Measurements from ENCODE around the gene IMMP2L. TPM values are rescaled to one million over a fixed set of nuclear protein-coding genes. Genes with fewer than 3 reads are reported as not detected.

Gene IMMP2L
- total and polyA plus RNA-seq, 4 experiments from 2014 or later = 23.5 to 32.2 (median 29.5) TPM

DNA sequence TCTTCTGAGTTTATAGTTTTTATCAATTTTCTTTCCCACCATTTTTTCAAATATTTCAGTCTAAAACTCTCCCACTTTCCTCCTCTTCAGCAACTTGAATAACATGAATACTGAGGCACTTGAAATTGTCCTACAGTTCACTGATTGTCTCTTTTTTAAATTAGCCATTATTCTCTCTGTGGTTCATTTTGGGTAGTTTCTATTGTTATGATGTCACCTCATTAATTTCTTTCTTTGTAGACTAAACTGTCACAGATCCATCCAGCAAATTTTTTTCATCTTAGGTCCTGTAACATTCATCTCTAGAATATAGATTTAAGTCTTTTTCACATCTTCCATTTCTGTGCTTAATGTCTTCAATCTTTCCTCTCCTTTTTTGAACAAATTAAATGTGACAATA lies 326.6 kb downstream of the IMMP2L start:
- no peak for DNase-seq
- no peak overlapping the region for H3K4me3 ChIP-seq (ENCODE audit: low read length in 2 of 2)
- POLR2A ChIA-PET (ENCODE audit: partially characterized antibody) = no interaction called here
- Mint-ChIP-seq H3K4me3 (no peak overlapping the region), H3K27ac (no peak overlapping the region), H3K36me3 (peaks cover 0 to 17% of the 10 kb centered on the region in 2 donors), H3K27me3 (no peaks in the 10 kb centered on the region), H3K4me1 (peaks cover 0 to 15% (median 12%) of the 10 kb centered on the region in 4 donors), H3K9me3 (peaks cover 0 to 3% (median 0%) of the 10 kb centered on the region in 8 donors)
- intact Hi-C loops (cut with micrococcal nuclease) = no loop called here
- CTCF ChIA-PET (ENCODE audit: partially characterized antibody) = no interaction called here
- no peak overlapping the region for H3K27ac ChIP-seq (ENCODE audit: low read depth, low read length)
- no peaks in the 10 kb centered on the region for H3K27me3 ChIP-seq (ENCODE audit: insufficient read depth, low read length)
- H3K4me1 ChIP-seq (ENCODE audit: insufficient read depth, low read length) = no peaks in the 10 kb centered on the region
- no peaks in the 10 kb centered on the region for H3K9me3 ChIP-seq (ENCODE audit: control insufficient read depth in 1 of 2, low read length in 2 of 2)
- H3K36me3 ChIP-seq (ENCODE audit: insufficient read depth, low read length) = no peaks in the 10 kb centered on the region

GRCh38 chr7:111232249-111233084 lies 329.8 kb downstream of the IMMP2L start:
- DNase-seq = no peak
- H3K4me1 Mint-ChIP-seq = peaks cover 0 to 5% (median 3%) of the 10 kb centered on the region in 4 donors

DNA sequence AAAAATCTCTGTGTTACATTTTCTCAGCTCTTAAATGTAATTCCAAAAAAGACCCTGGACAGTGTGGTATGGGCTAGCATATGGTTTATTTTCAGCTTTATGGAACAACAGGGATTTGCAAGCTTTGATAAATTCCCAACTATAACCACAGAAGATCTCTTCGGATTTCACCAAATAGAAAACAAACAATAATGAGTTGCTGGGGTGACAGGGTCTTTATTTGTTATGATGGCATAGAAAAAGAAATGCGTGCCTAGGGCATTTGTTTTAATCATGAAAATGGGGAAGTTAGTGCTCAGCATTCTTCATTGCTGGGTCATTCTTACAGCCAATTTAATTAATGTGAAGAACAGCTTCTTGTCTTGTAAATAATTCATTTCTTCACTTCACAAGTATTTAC lies 332.4 kb downstream of the IMMP2L start:
- intact Hi-C loops (cut with micrococcal nuclease) = no loop called here
- DNase-seq = no peak
- ChIA-PET POLR2A (ENCODE audit: partially characterized antibody) (no interaction called here), CTCF (ENCODE audit: partially characterized antibody) (no interaction called here)
- Mint-ChIP-seq H3K27me3 (no peaks in the 10 kb centered on the region), H3K36me3 (peaks cover 0 to 9% of the 10 kb centered on the region in 2 donors), H3K4me3 (no peak overlapping the region), H3K9me3 (no peaks in the 10 kb centered on the region), H3K4me1 (peaks cover 0 to 5% (median 2%) of the 10 kb centered on the region in 4 donors), H3K27ac (no peak overlapping the region)
- Histone ChIP-seq H3K9me3 (ENCODE audit: control insufficient read depth in 1 of 2, low read length in 2 of 2) (no peaks in the 10 kb centered on the region), H3K27ac (ENCODE audit: low read depth, low read length) (no peak overlapping the region), H3K36me3 (ENCODE audit: insufficient read depth, low read length) (no peaks in the 10 kb centered on the region), H3K4me1 (ENCODE audit: insufficient read depth, low read length) (no peaks in the 10 kb centered on the region), H3K4me3 (ENCODE audit: low read length in 2 of 2) (no peak overlapping the region), H3K27me3 (ENCODE audit: insufficient read depth, low read length) (no peaks in the 10 kb centered on the region)

More at GRCh38 chr7:111232249-111233084, 329.8 kb downstream of the IMMP2L start:
- Mint-ChIP-seq H3K27ac (no peak overlapping the region), H3K4me3 (no peak overlapping the region), H3K36me3 (peaks cover 0 to 26% of the 10 kb centered on the region in 2 donors), H3K9me3 (peaks cover 0 to 3% (median 0%) of the 10 kb centered on the region in 8 donors), H3K27me3 (no peaks in the 10 kb centered on the region)
- ChIA-PET POLR2A (ENCODE audit: partially characterized antibody) (no interaction called here), CTCF (ENCODE audit: partially characterized antibody) (no interaction called here)
- Histone ChIP-seq H3K9me3 (ENCODE audit: control insufficient read depth in 1 of 2, low read length in 2 of 2) (no peaks in the 10 kb centered on the region), H3K36me3 (ENCODE audit: insufficient read depth, low read length) (no peaks in the 10 kb centered on the region), H3K4me3 (ENCODE audit: low read length in 2 of 2) (no peak overlapping the region), H3K27ac (ENCODE audit: low read depth, low read length) (no peak overlapping the region), H3K4me1 (ENCODE audit: insufficient read depth, low read length) (no peaks in the 10 kb centered on the region), H3K27me3 (ENCODE audit: insufficient read depth, low read length) (no peaks in the 10 kb centered on the region)
- intact Hi-C loops (cut with micrococcal nuclease) = no loop called here

DNA sequence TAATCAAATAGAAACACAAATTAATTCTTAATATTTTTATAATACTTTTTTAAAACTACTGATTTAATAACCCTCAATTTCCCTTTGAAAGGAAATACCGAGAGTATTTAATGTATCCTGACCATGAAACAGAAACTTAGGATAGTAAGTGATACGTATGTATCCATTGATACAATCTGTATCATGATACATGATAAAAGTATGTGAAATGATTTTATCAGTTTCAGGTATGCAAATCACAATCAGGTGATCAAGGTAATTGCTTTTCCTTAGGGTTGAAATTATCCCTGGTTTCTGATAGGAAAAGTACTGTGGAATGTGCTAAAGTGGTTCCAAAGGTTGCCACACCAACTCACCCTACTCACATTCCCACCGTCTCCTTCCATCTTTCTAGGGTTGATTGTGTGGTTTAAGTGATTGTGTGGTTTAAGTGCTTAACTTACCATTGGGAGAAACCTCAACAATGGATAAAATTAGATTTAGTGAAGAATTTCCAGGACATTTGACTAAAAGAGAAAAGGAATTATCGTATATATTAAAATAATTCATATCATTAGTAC lies 333.0 kb downstream of the IMMP2L start:
- H3K9me3 Mint-ChIP-seq = no peaks in the 10 kb centered on the region
- H3K4me1 ChIP-seq (ENCODE audit: insufficient read depth, low read length) = no peaks in the 10 kb centered on the region
- CTCF ChIA-PET (ENCODE audit: partially characterized antibody) = no interaction called here
- no peaks in the 10 kb centered on the region for H3K9me3 ChIP-seq (ENCODE audit: control insufficient read depth in 1 of 2, low read length in 2 of 2)
- no peaks in the 10 kb centered on the region for H3K27me3 ChIP-seq (ENCODE audit: insufficient read depth, low read length)
- no peak overlapping the region for H3K4me3 ChIP-seq (ENCODE audit: low read length in 2 of 2)
- H3K36me3 ChIP-seq (ENCODE audit: insufficient read depth, low read length) = no peaks in the 10 kb centered on the region
- H3K27ac ChIP-seq (ENCODE audit: low read depth, low read length) = no peak overlapping the region
- no peak for DNase-seq
- peaks cover 0 to 9% of the 10 kb centered on the region in 2 donors for H3K36me3 Mint-ChIP-seq
- peaks cover 0 to 5% (median 2%) of the 10 kb centered on the region in 4 donors for H3K4me1 Mint-ChIP-seq
- no peaks in the 10 kb centered on the region for H3K27me3 Mint-ChIP-seq
- intact Hi-C loops (cut with micrococcal nuclease) = no loop called here
- no peak overlapping the region for H3K27ac Mint-ChIP-seq
- no peak overlapping the region for H3K4me3 Mint-ChIP-seq
- POLR2A ChIA-PET (ENCODE audit: partially characterized antibody) = no interaction called here

DNA sequence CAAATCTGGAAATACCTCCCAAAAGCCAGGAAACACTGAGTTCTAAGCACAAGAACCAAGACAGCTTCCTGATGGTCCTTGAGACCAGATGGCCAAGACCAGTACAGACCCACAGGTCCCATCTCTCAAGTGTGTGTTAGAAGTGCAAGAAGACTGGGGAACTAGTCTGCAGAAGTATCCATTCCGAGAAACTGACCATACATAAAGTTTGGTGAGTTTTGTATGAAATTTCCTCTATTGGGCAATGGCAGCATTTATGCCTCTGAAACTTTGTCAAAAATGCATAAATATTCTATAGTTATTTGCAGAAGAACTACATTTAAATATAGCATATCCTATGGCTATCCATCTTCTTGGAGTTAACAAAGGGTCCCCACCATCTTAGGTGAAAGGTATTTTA lies 333.9 kb downstream of the IMMP2L start:
- Mint-ChIP-seq H3K36me3 (peaks cover 0 to 9% of the 10 kb centered on the region in 2 donors), H3K9me3 (no peaks in the 10 kb centered on the region), H3K4me3 (no peak overlapping the region), H3K27me3 (no peaks in the 10 kb centered on the region), H3K27ac (no peak overlapping the region), H3K4me1 (peaks cover 0 to 5% (median 2%) of the 10 kb centered on the region in 4 donors)
- POLR2A ChIA-PET (ENCODE audit: partially characterized antibody) = no interaction called here
- Histone ChIP-seq H3K27ac (ENCODE audit: low read depth, low read length) (no peak overlapping the region), H3K36me3 (ENCODE audit: insufficient read depth, low read length) (no peaks in the 10 kb centered on the region), H3K4me1 (ENCODE audit: insufficient read depth, low read length) (no peaks in the 10 kb centered on the region), H3K4me3 (ENCODE audit: low read length in 2 of 2) (no peak overlapping the region), H3K27me3 (ENCODE audit: insufficient read depth, low read length) (no peaks in the 10 kb centered on the region), H3K9me3 (ENCODE audit: control insufficient read depth in 1 of 2, low read length in 2 of 2) (no peaks in the 10 kb centered on the region)
- no peak for DNase-seq
- CTCF ChIA-PET (ENCODE audit: partially characterized antibody) = no interaction called here
- intact Hi-C loops (cut with micrococcal nuclease) = no loop called here

DNA sequence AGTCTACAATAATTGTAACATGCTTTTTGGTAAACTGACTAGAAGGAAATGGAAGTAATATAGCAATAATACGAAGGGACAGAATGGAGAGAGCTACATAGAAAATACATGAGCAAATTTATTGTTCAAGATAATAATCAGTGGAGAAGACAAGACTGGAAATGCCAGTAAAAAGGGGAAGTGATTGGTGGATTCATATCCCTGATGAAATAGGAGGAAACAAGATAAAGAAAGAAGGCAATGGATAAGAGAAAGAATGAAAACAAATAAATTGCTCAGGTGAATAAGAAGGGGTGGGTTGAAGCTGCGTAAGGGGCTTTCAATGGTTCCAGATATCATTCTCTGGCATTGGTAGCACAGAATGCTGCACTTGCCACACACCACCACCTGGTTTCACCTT lies 335.5 kb downstream of the IMMP2L start:
- Histone ChIP-seq H3K27ac (ENCODE audit: low read depth, low read length) (no peak overlapping the region), H3K9me3 (ENCODE audit: control insufficient read depth in 1 of 2, low read length in 2 of 2) (no peaks in the 10 kb centered on the region), H3K27me3 (ENCODE audit: insufficient read depth, low read length) (no peaks in the 10 kb centered on the region), H3K4me3 (ENCODE audit: low read length in 2 of 2) (no peak overlapping the region), H3K4me1 (ENCODE audit: insufficient read depth, low read length) (no peaks in the 10 kb centered on the region), H3K36me3 (ENCODE audit: insufficient read depth, low read length) (no peaks in the 10 kb centered on the region)
- ChIA-PET POLR2A (ENCODE audit: partially characterized antibody) (no interaction called here), CTCF (ENCODE audit: partially characterized antibody) (no interaction called here)
- intact Hi-C loops (cut with micrococcal nuclease) = no loop called here
- H3K4me3 Mint-ChIP-seq = no peak overlapping the region
- DNase-seq = no peak
- no peaks in the 10 kb centered on the region for H3K9me3 Mint-ChIP-seq
- no peaks in the 10 kb centered on the region for H3K27me3 Mint-ChIP-seq
- H3K36me3 Mint-ChIP-seq = peaks cover 0 to 9% of the 10 kb centered on the region in 2 donors
- no peak overlapping the region for H3K27ac Mint-ChIP-seq
- no peaks in the 10 kb centered on the region for H3K4me1 Mint-ChIP-seq

GRCh38 chr7:111224354-111225231 lies 337.7 kb downstream of the IMMP2L start:
- ChIA-PET POLR2A (ENCODE audit: partially characterized antibody) (no interaction called here), CTCF (ENCODE audit: partially characterized antibody) (no interaction called here)
- no peak for DNase-seq
- H3K9me3 Mint-ChIP-seq = no peaks in the 10 kb centered on the region
- Histone ChIP-seq H3K9me3 (ENCODE audit: control insufficient read depth in 1 of 2, low read length in 2 of 2) (no peaks in the 10 kb centered on the region), H3K36me3 (ENCODE audit: insufficient read depth, low read length) (no peaks in the 10 kb centered on the region), H3K4me3 (ENCODE audit: low read length in 2 of 2) (no peak overlapping the region), H3K27me3 (ENCODE audit: insufficient read depth, low read length) (no peaks in the 10 kb centered on the region), H3K4me1 (ENCODE audit: insufficient read depth, low read length) (no peaks in the 10 kb centered on the region), H3K27ac (ENCODE audit: low read depth, low read length) (no peak overlapping the region)
- H3K27me3 Mint-ChIP-seq = no peaks in the 10 kb centered on the region
- intact Hi-C loops (cut with micrococcal nuclease) = no loop called here
- H3K4me3 Mint-ChIP-seq = no peak overlapping the region
- H3K36me3 Mint-ChIP-seq = peaks cover 0 to 11% of the 10 kb centered on the region in 2 donors
- H3K27ac Mint-ChIP-seq = no peak overlapping the region
- H3K4me1 Mint-ChIP-seq = no peaks in the 10 kb centered on the region
